OCI-LY1 (cell line): ENCODE measurements around the gene SKOR2.

Experiments used
- EZH2 ChIP-seq: fragments of 200-600 bp; sonication (generic), shearing (Covaris generic); IDR thresholded peaks from 2 replicates; pipeline ENCODE4 v1.8.0; 2017; ENCODE audit warnings: borderline replicate concordance, mixed run types, mild to moderate bottlenecking, antibody characterized with exemption, low read length, moderate library complexity, mixed read lengths
- TF ChIP-seq, protein P1 (sequence below): fragments of 200-600 bp; sonication (generic), shearing (Covaris generic); IDR thresholded peaks from 2 replicates; pipeline ENCODE4 v1.5.1; 2017; ENCODE audit warnings: mild to moderate bottlenecking, antibody characterized with exemption, low read length, moderate library complexity, mixed read lengths

GRCh38 chr18:47215554-47216138 lies 35.8 kb downstream of the SKOR2 start:
- TF ChIP-seq, protein P1, sequence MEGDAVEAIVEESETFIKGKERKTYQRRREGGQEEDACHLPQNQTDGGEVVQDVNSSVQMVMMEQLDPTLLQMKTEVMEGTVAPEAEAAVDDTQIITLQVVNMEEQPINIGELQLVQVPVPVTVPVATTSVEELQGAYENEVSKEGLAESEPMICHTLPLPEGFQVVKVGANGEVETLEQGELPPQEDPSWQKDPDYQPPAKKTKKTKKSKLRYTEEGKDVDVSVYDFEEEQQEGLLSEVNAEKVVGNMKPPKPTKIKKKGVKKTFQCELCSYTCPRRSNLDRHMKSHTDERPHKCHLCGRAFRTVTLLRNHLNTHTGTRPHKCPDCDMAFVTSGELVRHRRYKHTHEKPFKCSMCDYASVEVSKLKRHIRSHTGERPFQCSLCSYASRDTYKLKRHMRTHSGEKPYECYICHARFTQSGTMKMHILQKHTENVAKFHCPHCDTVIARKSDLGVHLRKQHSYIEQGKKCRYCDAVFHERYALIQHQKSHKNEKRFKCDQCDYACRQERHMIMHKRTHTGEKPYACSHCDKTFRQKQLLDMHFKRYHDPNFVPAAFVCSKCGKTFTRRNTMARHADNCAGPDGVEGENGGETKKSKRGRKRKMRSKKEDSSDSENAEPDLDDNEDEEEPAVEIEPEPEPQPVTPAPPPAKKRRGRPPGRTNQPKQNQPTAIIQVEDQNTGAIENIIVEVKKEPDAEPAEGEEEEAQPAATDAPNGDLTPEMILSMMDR: peak; percentile 63
- no peak for TF ChIP-seq EZH2
